Stimulated activated CD4-positive, alpha-beta T cell treated with anti-CD3 and anti-CD28 coated beads, Interleukin-2, amount 100 ng/mL, for 24 hours (primary cell): ENCODE results near the gene GADD45G.
A peak's percentile ranks its signal among the peaks of the same experiment; 100 is the strongest.

Source experiments
- DNase-seq, 2 donors: peaks; one replicate each; pipeline ENCODE4 v3.0.0-alpha.2; 2020

The GADD45G gene

DNA sequence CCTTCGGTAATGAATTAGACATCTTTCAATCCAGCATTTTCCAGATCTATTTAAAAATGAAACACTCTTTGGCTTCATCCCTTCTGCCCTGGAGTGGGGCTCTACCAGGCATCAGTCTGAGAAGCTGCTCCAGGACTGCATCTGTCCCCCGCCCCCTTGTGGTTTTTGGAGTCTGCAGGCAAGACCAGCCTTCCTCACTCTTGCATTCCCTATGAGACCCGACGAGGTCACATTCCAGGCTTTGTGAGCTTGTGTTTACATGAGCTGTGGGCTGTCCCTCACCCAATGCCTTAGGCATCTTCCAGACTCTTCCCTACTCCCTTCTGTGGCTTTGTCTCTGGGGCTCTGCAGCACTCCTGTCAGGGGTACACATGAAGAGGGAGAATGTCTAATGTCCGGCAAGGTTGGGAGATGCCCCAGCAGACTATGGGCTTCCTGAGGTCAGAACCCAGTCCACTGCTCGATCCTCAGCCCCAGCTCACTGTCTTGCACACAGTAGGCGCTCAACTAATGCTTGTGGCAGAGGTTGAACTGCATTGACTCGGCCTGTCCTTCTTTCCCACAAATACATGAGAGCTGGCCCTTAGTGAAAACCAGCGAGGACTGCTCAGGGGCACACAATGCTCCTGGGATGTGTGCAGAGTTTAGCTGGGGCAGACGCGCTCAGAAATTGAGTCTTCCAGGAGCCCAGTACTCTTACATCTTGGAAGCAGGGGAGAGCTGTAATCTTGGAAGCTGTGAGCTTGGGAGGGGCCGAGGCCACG, 11.7 kb upstream of the GADD45G start:
- no peak for DNase-seq

DNA sequence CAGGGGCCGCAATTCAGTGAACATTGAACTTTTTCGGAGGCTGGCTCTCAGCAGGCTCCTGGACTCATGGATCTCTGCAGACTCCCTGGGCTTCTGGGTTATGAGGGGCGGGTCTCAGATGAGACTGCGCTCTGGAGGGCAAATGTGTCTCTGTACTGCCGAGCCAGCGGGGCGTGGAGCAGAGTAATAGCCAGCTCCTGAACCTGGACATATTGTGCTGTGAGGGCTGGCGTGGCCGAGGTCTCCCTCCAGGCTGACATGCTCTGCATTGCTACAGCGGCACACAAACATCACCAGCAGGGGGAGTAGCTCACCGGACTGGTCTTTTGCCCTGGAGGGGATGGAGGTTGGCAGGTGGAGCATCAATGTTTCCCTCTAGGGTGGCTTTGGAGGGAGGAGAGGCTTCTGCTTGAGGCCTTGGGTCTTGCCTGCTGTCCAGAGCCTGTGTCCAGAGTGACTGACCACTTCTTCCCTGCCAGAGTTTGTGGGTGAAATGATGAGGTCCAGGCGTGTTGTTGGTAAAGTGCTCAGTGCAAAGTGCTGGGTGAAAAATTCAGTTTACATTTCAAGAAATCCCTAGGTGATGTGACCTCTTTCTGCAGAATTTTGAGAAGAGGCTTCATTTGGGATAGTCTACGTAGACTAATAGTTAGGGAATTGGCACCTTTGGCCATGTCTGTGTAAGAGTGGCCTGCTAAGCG, 10.9 kb upstream of the GADD45G start:
- peak; percentile 71 to 73 for DNase-seq

DNA sequence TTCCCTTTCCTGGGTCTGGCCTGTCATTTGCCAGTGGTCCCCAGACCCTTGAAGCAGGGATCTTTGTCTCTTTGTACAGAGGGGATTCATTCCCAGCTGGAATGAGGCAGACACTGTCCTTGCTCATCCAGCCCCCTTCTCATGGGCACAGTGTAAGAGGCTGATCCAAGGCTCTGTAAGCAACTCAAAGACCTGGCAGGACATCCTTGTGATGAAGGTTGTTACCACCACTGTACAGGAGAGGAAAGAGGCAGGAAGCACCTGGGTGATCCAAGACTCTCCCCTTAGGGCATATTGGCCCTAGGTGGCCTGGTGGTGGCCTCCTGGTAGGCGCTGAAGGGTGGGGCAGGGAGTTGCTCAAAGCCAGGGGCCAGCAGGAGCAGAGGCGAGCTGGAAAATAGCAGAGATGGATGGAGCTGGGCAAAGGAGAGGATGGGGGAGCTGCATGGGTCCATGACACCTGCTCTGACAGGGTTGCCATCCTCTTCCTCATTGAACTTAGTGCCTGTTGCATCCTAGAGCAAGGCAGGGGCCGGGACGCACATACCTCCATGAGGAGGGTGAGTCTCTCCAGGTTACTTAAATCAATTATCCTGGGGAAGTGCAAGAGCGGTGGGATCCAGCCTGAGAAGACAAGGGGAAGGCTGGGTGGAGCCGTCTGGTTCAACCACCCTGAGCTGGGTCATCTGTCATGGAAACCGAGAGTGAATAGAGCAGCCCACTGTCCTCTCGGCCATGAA, 9.8 kb upstream of the GADD45G start:
- peak in 1 of 2 donors; percentile 13 for DNase-seq

- peak in 1 of 2 donors; percentile 7 for DNase-seq
Measured at GRCh38 chr9:89595646-89596045, 9.2 kb upstream of the GADD45G start.

GRCh38 chr9:89596937-89597555, 7.8 kb upstream of the GADD45G start:
- peak in 1 of 2 donors; percentile 11 for DNase-seq

DNA sequence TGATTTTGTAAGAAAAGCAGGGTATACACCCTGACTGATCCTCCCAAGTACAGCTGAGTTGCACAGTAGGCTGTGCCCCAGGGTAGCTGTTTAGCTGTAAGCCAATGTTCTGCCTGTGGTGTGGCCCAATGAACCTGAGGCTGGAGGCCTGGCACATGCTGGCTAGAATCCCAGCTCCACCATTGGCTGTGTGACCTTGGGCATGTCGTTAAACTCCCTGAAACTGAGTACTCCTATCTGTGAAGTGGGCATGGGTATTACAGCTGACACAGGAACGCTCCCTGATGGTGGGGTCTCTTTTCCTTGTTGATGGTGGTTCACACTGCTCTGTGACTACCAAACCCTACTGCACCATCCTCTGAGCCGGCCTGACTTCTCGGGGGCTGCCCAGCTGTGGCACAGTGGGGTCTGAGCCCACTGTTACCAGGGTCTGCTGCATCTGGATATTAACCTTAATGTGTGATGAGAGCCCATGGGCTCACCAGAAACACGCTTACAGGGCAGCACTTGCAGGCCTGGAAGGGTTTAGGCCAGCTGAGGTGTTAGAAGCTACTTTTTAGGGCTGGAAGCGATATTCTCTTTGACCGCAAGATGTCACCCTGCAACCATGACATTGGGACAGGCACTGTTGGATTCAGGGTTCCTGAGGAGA, 7.0 kb upstream of the GADD45G start:
- peak; percentile 55 to 58 for DNase-seq

DNA sequence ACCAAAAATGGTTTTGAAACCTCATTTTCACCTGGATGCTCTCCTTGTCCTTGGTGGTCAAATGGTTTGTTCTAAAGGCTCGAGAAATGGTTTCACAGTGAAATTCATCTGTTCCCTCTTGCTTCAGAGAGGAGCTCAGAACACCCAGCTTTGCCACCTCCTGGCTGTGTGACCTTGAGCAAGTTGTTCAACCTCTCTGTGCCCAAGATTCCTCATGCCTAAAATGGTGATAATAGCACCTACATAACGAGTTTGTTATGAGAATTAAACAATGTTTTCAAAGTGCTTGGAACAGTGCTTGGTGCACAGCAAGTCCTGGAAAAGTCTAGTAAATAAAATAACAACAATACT, 6.5 kb upstream of the GADD45G start:
- DNase-seq = no peak

GRCh38 chr9:89598926-89599325, 5.9 kb upstream of the GADD45G start:
- no peak for DNase-seq

DNA sequence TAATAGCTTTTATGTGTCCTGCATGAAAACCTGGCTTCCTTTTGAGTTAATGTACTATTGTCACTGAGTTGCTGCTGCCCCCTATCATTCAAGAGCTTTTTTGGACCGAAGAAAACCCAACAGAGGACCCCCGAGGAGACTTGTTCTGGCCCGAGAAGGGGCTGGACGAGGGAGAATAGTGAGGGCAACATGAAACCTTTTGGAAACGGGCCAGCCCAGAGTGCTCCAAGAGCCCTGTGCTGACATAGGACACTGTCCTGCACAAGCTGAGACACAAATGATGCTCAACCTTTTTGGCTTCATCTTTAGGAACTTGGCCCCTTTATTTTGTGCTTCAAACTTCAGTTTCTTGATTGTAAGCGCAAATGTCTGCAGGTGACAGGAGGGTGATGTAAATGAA, 4.0 kb upstream of the GADD45G start:
- no peak for DNase-seq

DNA sequence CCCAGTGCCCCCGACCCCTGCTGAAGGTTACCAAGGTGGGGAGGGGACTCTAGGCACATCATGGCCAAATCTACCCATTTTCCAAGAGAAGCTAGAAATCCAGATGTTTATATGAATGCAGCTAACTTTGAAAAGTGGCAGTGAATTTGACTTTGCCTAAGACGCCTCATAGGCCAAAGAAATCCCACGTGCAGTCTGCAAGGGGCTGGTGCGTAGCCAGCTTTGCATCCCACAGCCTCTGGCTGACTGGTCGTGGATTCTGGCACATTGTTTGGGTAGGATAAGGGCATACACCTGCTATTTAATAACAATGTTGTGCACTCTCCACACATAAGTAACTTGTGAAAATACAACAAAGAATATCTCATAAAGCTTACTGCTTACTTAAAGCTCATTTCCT, 3.5 kb upstream of the GADD45G start:
- DNase-seq = no peak

DNA sequence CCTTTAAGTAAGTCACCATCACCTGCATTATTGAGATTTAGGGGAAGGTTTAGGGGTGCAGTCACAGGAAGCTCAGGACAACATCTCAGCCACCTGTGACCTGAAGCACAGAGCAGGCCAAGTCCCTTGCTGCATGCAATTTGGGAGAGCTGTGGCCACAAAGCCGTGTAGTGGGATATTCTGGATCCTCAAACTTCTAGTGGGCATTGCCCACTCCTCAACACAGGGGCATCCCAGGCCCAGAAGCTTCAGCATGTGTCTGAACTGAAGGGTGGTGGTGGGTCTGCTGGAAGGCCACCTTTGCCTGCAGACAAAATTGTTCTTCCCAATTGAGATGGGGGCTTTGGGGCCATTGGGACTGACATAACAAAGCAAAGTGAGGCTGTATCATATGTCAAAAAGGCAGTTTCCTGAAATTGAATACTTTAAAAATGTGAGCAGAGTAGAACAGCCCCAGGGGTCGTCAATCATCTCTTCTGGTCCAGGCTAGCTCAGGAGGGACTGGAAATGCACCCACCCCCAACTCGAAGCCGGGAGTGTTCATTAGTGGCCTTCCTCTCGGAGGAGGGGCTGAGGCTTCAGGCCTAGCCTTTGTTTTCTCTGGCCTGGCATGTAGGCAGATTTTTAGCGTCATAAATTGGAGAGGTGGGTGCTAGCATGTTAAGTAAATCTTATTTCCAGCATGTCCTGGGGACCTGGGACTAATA, 2.8 kb upstream of the GADD45G start:
- no peak for DNase-seq

GRCh38 chr9:89602978-89603766, 1.6 kb upstream of the GADD45G start:
- DNase-seq = peak; percentile 93 to 94

DNA sequence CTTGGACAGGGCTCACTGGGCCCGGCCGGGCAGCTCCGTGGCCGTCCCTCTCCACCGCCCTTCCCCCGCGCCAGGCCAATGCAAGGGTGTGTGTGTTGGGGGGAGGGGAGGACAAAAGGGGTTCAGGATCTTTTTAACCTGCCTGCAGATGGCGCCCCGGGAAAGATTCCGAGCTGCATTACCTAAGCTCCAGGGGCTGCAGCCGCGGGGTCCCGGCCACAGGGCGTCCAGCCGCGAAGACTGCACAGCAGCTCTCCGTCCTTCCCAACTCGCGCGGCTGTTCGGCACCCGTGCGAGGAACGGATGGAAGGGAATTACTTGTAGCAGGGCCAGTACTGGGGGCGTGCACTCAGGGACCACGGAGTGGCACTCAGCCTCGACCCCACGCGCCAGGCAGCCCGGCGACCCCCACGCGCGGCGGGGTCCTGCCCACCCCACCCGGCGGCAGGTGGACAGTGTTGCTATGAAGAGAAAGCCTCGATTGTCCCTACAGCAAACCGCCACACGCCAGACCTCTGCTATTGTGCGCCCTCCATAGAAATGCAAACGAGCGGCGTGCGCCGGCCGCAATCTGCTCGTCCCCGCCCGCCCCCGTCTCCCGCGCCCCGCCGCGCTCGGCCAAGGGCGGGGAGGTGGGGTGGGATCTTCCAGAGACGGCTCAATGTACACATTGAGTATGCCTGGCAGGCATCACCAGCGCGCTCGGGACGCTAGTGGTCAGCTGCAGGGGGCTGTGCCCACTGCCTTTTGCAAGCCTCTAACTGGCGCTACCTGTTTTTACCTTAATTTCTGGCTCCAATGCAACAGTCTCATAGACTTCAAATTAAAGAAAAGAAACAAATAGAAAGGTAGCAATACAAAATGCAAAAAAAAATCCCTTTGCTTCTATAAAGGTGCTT, 796 bp upstream of the GADD45G start:
- DNase-seq = peak; percentile 40 to 54

DNA sequence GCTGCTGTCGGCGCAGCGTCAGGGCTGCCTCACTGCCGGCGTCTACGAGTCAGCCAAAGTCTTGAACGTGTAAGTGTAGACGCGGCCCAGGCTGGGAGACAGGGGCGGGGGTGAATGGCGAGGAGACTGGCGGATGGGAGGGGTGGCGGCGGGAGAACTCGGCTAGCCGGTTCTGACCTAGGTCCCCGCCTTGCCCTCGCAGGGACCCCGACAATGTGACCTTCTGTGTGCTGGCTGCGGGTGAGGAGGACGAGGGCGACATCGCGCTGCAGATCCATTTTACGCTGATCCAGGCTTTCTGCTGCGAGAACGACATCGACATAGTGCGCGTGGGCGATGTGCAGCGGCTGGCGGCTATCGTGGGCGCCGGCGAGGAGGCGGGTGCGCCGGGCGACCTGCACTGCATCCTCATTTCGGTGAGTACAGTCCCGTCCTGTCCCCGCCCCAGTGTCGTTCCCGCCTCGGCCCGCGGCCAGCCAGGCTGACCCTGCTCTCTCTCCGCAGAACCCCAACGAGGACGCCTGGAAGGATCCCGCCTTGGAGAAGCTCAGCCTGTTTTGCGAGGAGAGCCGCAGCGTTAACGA, 745 bp downstream of the GADD45G start:
- peak; percentile 70 to 71 for DNase-seq

- DNase-seq = peak; percentile 47 to 49
Measured at GRCh38 chr9:89606049-89606623, 1.3 kb downstream of the GADD45G start.

- peak; percentile 48 to 57 for DNase-seq
Measured at GRCh38 chr9:89606624-89607311, 2.0 kb downstream of the GADD45G start.

DNA sequence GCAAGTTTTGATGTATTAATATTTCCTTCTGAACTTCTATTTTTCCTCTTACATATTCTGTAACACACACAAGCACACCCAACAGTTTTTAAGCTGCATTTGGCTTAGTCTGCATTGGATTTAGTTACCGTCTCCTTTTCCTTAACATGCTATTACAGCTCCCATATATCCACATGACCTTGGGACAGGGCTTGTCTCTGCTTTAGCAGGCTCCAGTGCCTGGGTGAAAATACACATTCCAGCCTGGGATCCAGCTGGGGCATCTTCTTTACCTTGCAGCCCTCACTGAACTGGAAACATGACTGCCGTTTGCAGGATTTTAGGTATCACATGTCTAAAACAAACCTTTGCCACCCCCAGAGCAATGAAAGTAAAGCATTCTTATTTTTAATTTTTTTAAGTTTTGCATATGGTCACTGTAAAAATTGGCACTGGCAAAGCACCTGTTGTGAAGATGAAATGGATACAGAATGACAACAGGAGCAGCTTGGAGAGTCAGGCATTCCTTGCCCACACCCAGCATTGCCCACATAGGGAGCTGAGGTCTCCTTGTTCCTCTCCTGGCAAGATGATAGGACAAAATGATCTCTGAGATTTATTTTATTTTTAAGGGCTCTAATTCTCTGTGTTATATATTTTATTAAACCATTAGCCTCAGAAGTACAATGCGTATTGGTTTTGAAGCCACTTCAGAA, 4.0 kb downstream of the GADD45G start:
- DNase-seq = no peak

DNA sequence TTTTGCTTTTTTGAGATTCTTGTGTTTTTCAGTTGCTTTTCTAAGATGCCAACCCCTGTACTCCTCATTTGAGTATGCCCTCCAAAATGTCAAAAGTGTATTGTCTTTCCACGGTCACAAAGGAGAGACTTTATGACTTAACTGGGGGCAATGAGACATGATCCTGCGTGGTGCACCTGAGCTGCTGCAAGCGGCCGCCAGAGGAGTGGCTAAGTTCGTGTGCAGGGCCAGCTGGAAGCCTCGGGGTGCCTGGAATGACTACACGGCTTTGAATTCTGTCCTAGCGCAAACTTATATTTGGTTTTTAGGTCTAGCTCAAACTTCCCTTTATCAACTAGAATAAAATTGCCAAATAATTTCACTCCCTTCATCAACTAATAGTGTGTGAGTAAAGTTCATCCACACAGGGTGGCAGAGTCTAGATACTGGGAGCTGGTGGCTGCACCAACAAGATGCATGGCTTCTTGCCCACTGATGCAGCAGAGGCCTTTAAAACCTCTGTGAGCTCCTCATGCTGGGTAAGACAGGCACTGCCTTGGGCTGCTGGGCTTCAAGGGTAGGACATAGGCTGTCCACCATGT, 4.7 kb downstream of the GADD45G start:
- no peak for DNase-seq
